Measurements from ENCODE around the gene PRR23E.

- TF ChIP-seq CTCF (IDR thresholded peaks at IDR 0.05) (no peak), POLR2A (IDR thresholded peaks at IDR 0.05) (no peak)
Measured at GRCh38 chr3:127187316-127187715, 5.6 kb upstream of the PRR23E start.
